LoVo (cell line): ENCODE results near the gene ARHGAP27.
"Not testable (repeated sequence)": the region's sequence is repeated elsewhere in the genome, so short reads cannot be mapped to it uniquely, and the experiment has no call there.

Source experiments
- DNase-seq: peaks from one replicate; pipeline ENCODE4 v3.0.0-alpha.2; 2016; ENCODE audit warnings: low spot score

ARHGAP27 gene

DNA sequence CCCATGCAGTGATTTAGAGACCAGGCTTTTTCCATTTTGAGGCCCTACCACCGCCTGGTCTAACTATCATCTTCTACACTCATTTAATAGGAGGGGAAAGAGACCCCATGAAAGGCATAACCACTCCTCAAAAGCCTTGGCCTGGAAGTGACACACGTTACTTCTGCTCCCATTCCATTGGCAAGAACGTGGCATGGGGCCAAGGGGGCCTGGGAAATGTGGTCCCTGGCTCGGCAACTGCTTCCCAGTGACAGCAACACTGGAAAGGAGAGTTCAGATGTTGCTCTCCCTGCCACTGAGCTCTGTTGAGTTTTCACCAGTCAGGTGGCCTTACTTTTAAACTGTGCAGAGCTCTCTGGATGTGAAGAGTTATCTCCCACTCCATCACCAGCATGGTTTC lies 70.7 kb downstream of the ARHGAP27 start:
- DNase-seq = no peak

DNA sequence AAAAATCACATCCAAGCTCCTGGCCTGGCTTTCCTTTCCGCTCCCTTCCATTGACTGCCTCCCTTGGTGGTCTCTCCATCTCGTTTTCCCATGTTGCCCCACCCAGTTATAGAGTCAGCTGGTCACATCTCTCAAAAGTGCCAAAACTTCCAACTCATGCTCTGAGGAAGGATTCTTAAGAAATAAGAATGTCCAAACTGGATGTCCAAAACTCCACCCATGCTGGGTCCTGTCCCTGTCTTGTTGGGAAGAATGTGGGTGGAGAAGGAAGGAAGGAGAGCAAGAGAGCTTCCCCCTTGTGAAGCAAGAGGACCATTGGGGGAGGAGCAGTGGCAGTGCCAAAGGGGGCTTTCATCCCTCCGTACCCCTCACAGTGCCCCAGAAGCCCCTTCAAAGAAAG lies 71.2 kb downstream of the ARHGAP27 start:
- no peak for DNase-seq

DNA sequence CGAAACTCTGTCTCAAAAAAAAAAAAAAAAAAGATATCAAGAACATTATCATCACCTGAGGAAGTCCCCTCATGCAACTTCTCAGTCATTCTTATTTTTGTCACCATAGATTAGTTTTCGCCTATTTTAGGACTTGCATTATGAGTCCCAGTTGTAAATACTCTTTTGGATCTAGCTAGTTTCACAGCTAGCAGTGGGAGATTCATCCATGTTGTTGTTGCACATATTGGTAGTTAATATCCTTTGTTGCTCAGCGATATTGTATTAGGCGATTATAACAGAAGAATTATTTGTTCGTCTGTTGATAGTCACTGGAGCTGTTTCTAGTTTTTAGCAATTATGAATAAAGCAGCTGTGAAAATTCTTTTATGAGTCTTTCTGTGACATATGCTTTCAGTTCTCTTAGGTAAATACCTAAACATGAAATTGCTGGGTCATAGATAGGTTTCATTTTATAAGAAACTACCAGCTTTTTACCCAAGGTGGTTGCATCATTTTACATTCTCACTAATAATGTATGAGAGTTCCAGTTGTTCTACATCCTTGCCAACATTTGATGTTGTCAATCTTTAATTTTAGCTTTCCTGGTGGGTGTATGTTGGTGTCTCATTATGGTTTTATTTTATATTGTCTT lies 75.2 kb downstream of the ARHGAP27 start:
- no peak for DNase-seq

DNA sequence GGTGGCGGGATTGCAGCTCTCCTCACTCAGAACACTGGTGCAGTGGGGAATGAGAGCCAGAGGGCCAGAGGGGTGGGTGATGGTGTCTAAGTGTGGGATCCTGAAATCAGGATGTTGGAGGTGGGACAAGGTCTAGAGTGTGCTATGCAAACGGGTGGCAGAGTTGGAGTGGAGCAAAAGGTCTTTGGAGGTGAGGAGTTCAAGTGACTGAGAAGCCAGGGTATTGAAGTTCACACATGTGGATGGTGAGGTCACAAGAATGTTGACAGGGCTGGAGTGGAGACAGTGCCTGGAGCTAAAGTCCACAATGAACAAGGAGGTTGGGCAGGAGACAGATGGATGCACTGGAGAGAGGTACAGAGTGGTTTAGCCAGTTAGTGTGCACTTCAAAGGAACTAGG lies 77.6 kb downstream of the ARHGAP27 start:
- no peak for DNase-seq

DNA sequence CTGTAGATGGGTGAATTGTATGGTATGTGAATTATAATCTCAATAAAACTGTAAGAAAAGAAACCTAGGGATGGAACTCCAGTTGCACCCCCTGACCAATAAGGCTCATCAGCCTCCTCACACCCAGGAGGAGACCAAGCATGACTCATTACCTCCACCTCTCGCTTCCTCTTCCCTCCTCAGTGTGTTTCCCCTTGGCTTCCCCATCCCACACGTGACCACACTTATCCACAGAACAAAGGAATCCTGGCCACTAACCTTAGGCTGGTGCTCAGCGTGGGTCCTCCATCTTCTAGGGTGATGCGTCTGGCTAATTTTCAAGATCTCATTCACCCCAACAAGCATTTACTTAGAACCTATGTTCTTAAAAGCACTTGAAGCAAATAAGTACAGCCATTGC lies 79.6 kb downstream of the ARHGAP27 start:
- no peak for DNase-seq

DNA sequence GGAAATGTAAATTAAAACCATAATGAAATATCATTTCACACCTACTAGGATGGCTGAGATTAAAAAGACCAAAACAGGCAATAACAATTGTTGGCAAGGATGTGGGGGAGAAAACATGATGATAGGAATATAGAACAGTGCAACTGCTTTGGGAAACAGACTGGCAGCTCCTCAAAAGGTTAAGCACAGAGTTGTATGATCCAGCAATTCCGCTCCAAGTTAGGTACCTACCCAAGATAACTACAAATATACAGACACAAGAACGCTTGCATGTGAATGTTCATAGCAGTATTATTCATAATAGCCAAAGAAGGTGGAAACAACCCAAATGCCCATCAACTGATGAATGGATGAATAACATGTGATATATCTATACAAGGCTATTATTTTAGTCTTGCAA lies 80.8 kb downstream of the ARHGAP27 start:
- no peak for DNase-seq

DNA sequence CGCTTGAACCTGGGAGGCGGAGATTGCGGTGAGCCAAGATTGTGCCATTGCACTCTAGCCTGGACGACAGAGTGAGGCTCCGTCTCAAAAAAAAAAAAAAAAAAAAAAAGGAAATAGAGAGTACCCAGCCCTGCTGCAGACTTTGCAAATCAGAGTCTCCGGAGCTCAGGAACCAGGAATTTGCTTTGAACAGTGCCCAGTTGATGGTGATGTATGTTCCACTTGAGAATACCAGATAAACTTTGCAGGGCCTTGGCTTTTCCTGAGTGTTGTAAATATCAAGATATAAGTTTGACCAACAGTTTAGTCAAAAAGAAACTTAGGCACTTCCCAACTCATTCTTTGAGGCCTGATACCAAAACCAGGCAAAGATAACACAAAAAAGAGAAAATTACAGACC lies 85.2 kb downstream of the ARHGAP27 start:
- DNase-seq = no peak

DNA sequence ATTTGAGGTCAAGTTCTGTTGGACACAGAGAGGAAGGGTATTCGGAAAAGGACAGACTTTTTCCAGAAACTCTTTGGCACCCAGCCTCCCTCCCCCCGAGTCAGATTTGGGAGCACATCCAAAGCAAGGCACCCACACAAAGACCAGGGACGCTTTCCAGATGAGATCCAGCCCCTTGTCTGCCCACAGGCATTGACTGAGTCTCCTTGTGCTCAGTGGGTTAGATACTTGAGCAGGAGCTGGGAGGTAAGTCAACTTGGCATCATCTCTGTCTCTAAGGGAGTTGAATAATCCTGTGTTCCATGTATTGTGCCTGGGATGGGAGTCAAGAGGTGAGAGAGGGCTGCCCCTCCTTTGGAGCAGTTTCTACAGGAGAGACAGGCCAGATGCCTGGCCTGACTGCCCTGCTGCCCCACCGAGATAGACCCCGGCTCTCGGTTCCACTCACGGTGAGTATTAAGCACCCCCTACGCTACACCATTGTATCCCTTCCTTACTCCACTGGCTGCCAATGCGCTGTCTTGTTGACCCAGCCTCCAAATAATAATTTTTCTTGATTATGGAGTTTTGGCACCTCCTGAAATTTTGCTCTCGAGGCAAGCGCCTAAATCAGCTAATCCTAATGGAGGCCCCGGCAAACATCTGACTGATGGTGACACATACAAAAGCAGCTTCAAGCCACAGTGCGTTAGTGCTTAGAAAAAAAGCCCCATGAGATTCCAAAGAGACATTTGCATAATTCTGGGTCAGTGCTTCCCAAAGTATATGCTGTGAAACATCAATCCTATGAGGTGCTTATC lies 86.3 kb downstream of the ARHGAP27 start:
- no peak for DNase-seq

DNA sequence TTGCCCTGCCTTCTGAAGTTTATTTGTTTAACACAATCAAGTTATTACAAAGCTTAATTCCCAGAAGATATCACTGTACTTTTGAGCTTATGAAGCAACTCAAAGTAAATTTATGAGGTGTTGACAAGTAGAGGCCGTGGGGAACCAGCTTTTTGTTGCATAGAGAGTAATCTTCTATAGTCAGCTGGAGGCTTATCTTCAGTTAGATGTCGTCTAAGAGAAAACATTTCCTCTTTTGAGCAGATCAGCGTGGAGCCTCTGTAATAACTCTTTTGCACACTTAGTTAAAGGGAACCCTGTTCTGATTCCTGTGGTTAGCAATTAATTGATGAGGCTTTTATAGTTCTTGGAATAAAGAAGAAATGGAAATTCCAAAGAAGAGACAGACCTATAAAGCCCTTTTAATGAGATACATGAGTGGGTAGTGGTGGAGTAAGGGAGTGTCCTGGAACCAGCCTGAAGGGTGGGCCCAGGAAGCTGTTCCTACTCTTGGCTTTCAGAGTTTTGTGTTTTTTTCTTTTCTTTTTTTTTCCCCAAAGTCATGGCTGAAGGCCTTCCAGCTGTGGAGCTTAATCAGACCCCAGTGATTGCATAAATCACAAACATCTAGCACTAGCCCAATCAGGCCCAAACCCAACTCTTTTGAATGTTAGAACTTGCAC lies 87.0 kb downstream of the ARHGAP27 start:
- DNase-seq = no peak

DNA sequence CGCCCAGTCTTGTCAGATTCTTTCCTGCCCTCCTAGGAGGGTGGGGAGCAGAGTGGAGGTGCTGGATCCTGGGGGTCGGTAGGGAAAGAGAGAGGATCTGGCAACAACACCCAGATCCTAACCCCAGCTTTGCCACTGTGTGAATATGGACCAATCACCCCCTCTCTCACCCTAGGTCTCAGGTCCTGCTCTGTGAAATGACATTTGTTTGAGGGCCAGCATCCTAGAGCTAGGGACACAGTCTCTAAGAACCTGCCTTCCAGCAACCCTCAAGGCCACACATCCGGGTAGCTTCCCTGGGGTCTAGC lies 87.5 kb downstream of the ARHGAP27 start:
- DNase-seq = no peak

DNA sequence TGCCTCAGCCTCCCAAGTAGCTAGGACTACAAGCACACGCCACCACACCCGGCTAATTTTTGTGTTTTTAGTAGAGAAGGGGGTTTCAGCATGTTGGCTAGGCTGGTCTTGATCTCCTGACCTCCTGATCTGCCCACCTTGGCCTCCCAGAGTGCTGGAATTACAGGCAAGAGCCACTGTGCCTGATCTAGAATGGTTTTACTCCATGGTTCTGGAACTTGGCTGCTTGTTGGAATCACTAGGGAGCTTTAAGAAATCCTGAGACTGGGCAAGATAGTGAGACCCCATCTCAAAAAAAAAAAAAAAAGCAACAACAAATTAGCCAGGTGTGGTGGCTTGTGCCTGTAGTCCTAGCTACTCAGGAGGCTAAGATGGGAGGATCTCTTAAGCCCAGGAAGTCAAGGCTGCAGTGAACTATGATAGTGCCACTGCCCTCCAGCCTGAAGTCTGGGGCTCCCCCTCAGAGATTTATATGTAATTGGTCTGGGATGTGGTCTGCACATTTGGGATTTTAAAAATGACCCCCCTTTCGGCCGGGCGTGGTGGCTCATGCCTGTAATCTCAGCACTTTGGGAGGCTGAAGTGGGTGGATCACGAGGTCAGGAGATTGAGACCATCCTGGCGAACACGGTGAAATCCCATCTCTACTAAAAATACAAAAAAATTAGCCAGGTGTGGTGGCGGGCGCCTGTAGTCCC lies 88.6 kb downstream of the ARHGAP27 start:
- not testable (repeated sequence) for DNase-seq
